Esophagus muscularis mucosa (tissue), 4 donors: ENCODE measurements around the gene CCDC85A. TPM values are rescaled to one million over a fixed set of nuclear protein-coding genes. Genes with fewer than 3 reads are reported as not detected.

ENCODE experiments used
- DNase-seq: peaks from one replicate; pipeline ENCODE4 v3.0.0-alpha.2; 2017; ENCODE audit errors: extremely low spot score
- H3K27ac ChIP-seq, 4 donors: fragments of 200-600 bp; sonication (generic); replicated peaks in 1 of 4; 1 replicate in 3 of 4; 2 replicates in 1 of 4; pipeline ENCODE4 v1.5.1; 2016 to 2019; ENCODE audit warnings: mild to moderate bottlenecking in 1 of 4
- H3K27me3 ChIP-seq, 4 donors: fragments of 200-600 bp; sonication (generic); one replicate each; pipeline versions ENCODE4 v1.5.1 to v1.6.0; 2016 to 2019
- H3K36me3 ChIP-seq, 4 donors: fragments of 200-600 bp; sonication (generic); one replicate each; pipeline ENCODE4 v1.5.1; 2016 to 2019
- H3K4me1 ChIP-seq, 4 donors: fragments of 200-600 bp; sonication (generic); one replicate each; pipeline ENCODE4 v1.5.1; 2016 to 2019
- H3K4me3 ChIP-seq, 4 donors: fragments of 200-600 bp; sonication (generic); 1 replicate in 2 of 4; 2 replicates in 2 of 4; pipeline ENCODE4 v1.5.1; 2016 to 2019; ENCODE audit warnings: mild to moderate bottlenecking in 4 of 4, moderate library complexity in 1 of 4
- H3K9me3 ChIP-seq, 4 donors: fragments of 200-600 bp; sonication (generic); 1 replicate in 3 of 4; 2 replicates in 1 of 4; pipeline ENCODE4 v1.5.1; 2016 to 2019
- CTCF ChIP-seq, 3 experiments: fragments of 200-600 bp in 2 of 3; fragments of 450-650 bp in 1 of 3; sonication (generic) in 2 of 3; IDR thresholded peaks; one replicate each; pipeline ENCODE4 v1.5.1; 2017 to 2019; ENCODE audit warnings: antibody characterized with exemption in 3 of 3, mild to moderate bottlenecking in 2 of 3, moderate library complexity in 1 of 3
- EP300 ChIP-seq: sonication (generic); formaldehyde crosslinking; IDR thresholded peaks from one replicate; pipeline ENCODE4 v1.6.1; 2017; ENCODE audit warnings: antibody characterized with exemption
- POLR2A ChIP-seq: fragments of 450-650 bp; IDR thresholded peaks from one replicate; pipeline ENCODE4 v1.6.1; 2017; ENCODE audit warnings: antibody characterized with exemption, moderate library complexity, mild to moderate bottlenecking, low read depth
- POLR2AphosphoS5 ChIP-seq, 2 donors: sonication (generic); formaldehyde crosslinking; IDR thresholded peaks; one replicate each; pipeline ENCODE4 v1.6.1; 2017; ENCODE audit warnings: antibody characterized with exemption in 2 of 2
- WGBS: methylation state at CpG from one replicate; pipeline ENCODE4 v1.1.5; 2018; 5-methylcytosine and 5-hydroxymethylcytosine counted together
- intact Hi-C: fragments of 100-400 bp; cut with DNase I; formaldehyde crosslinking; loops from one replicate; pipeline ENCODE4 v1.15.1; 2023
- total RNA-seq, 4 donors: library from RNA; depleted of rRNA; stranded (reverse); fragments of >200 nt; gene quantifications; one replicate each; pipeline versions ENCODE4 v1.1.0 to v1.2.1, GENCODE V29; 2016

Gene CCDC85A
- total RNA-seq, 4 donors from 2014 or later = 4.0 to 6.7 (median 5.8) TPM

- peaks cover 0 to 19% (median 1%) of the 10 kb centered on the region in 4 donors for H3K4me1 ChIP-seq
- intact Hi-C loops = no loop called here
- H3K4me3 ChIP-seq = no peak overlapping the region
- TF ChIP-seq POLR2A (no peak), CTCF (IDR thresholded peaks at IDR 0.05) (no peak), POLR2AphosphoS5 (IDR thresholded peaks at IDR 0.05) (no peak), EP300 (no peak)
- H3K27ac ChIP-seq = no peak overlapping the region
- no peaks in the 10 kb centered on the region for H3K9me3 ChIP-seq
- no peaks in the 10 kb centered on the region for H3K36me3 ChIP-seq
- no peak for DNase-seq
- 81% methylated on average over 2 of the region's 2 CpGs for WGBS
- H3K27me3 ChIP-seq = no peaks in the 10 kb centered on the region
These were observed 66.5 kb downstream of the CCDC85A start for GRCh38 chr2:56250153-56250729.

- intact Hi-C loops = no loop called here
- no peak overlapping the region for H3K27ac ChIP-seq
- WGBS = 82% methylated on average over 1 of the region's 1 CpG
- no peaks in the 10 kb centered on the region for H3K27me3 ChIP-seq
- no peaks in the 10 kb centered on the region for H3K36me3 ChIP-seq
- H3K4me3 ChIP-seq = no peak overlapping the region
- TF ChIP-seq POLR2AphosphoS5 (IDR thresholded peaks at IDR 0.05) = no peak
- TF ChIP-seq CTCF (IDR thresholded peaks at IDR 0.05) = no peak
- TF ChIP-seq POLR2A = no peak
- TF ChIP-seq EP300 = no peak
- H3K4me1 ChIP-seq = no peaks in the 10 kb centered on the region
- H3K9me3 ChIP-seq = no peaks in the 10 kb centered on the region
- no peak for DNase-seq
These were observed 76.6 kb downstream of the CCDC85A start for GRCh38 chr2:56260415-56260814.

- Histone ChIP-seq H3K36me3 (no peaks in the 10 kb centered on the region), H3K27me3 (no peaks in the 10 kb centered on the region), H3K27ac (no peak overlapping the region), H3K9me3 (no peaks in the 10 kb centered on the region), H3K4me1 (no peaks in the 10 kb centered on the region), H3K4me3 (no peak overlapping the region)
- intact Hi-C loops = no loop called here
- TF ChIP-seq POLR2AphosphoS5 (IDR thresholded peaks at IDR 0.05) = no peak
- no peak for TF ChIP-seq EP300
- no peak for TF ChIP-seq POLR2A
- TF ChIP-seq CTCF (IDR thresholded peaks at IDR 0.05) = no peak
- no peak for DNase-seq
- WGBS = 79% methylated on average over 1 of the region's 1 CpG
These were observed 78.5 kb downstream of the CCDC85A start for GRCh38 chr2:56262241-56262640.

GRCh38 chr2:56263876-56264275 lies 80.1 kb downstream of the CCDC85A start:
- no peaks in the 10 kb centered on the region for H3K4me1 ChIP-seq
- no peaks in the 10 kb centered on the region for H3K36me3 ChIP-seq
- H3K27me3 ChIP-seq = no peaks in the 10 kb centered on the region
- no peak overlapping the region for H3K4me3 ChIP-seq
- H3K9me3 ChIP-seq = no peaks in the 10 kb centered on the region
- intact Hi-C loops = no loop called here
- 89% methylated on average over 2 of the region's 2 CpGs for WGBS
- TF ChIP-seq CTCF (IDR thresholded peaks at IDR 0.05) (no peak), POLR2A (no peak), POLR2AphosphoS5 (IDR thresholded peaks at IDR 0.05) (no peak), EP300 (no peak)
- H3K27ac ChIP-seq = no peak overlapping the region
- no peak for DNase-seq

- TF ChIP-seq POLR2A (no peak), POLR2AphosphoS5 (IDR thresholded peaks at IDR 0.05) (no peak), EP300 (no peak), CTCF (IDR thresholded peaks at IDR 0.05) (no peak)
- intact Hi-C loops = no loop called here
- H3K27me3 ChIP-seq = no peaks in the 10 kb centered on the region
- DNase-seq = no peak
- 80% methylated on average over 5 of the region's 5 CpGs for WGBS
- no peaks in the 10 kb centered on the region for H3K9me3 ChIP-seq
- H3K36me3 ChIP-seq = no peaks in the 10 kb centered on the region
- H3K4me3 ChIP-seq = no peak overlapping the region
- no peak overlapping the region for H3K27ac ChIP-seq
- no peaks in the 10 kb centered on the region for H3K4me1 ChIP-seq
These were observed 83.1 kb downstream of the CCDC85A start for GRCh38 chr2:56266761-56267414.
